HG03060 (cell line): Measurements from ENCODE around the gene FOXRED2.
"Not testable (repeated sequence)": the region's sequence is repeated elsewhere in the genome, so short reads cannot be mapped to it uniquely, and the experiment has no call there.

Source experiments
- ATAC-seq: cut with Tn5 transposase; IDR thresholded peaks from one replicate; pipeline ENCODE4 v1.9.1; 2021; ENCODE audit warnings: low read depth, moderate number of reproducible peaks; ENCODE audit not compliant: unreplicated experiment

Gene FOXRED2

GRCh38 chr22:36520423-36520822 lies 13.6 kb upstream of the FOXRED2 start:
- ATAC-seq = no peak

GRCh38 chr22:36519906-36520305 lies 13.1 kb upstream of the FOXRED2 start:
- ATAC-seq = not testable (repeated sequence)

- no peak for ATAC-seq
Measured at GRCh38 chr22:36514766-36515165, 7.9 kb upstream of the FOXRED2 start.

- ATAC-seq = no peak
Measured at GRCh38 chr22:36512991-36513390, 6.2 kb upstream of the FOXRED2 start.

GRCh38 chr22:36512333-36512732 lies 5.5 kb upstream of the FOXRED2 start:
- ATAC-seq = no peak

GRCh38 chr22:36510966-36511881 lies 4.4 kb upstream of the FOXRED2 start:
- no peak for ATAC-seq

- no peak for ATAC-seq
Measured at GRCh38 chr22:36510384-36510783, 3.5 kb upstream of the FOXRED2 start.

GRCh38 chr22:36507518-36508010 lies 724 bp upstream of the FOXRED2 start:
- ATAC-seq = no peak

- no peak for ATAC-seq
Measured at GRCh38 chr22:36505998-36506635, 723 bp downstream of the FOXRED2 start.

- ATAC-seq = no peak
Measured at GRCh38 chr22:36497910-36498665, 8.8 kb downstream of the FOXRED2 start.

GRCh38 chr22:36493690-36494110 lies 13.1 kb downstream of the FOXRED2 start:
- no peak for ATAC-seq

- no peak for ATAC-seq
Measured at GRCh38 chr22:36492109-36492508, 14.7 kb downstream of the FOXRED2 start.

GRCh38 chr22:36491155-36491554 lies 15.7 kb downstream of the FOXRED2 start:
- no peak for ATAC-seq

GRCh38 chr22:36486619-36487384 lies 20.0 kb downstream of the FOXRED2 start:
- ATAC-seq = no peak

GRCh38 chr22:36481393-36482168 lies 25.3 kb downstream of the FOXRED2 start, which contains the start of gene TXN2:
Gene TXN2 (minus strand): TSS chr22:36481640. CDS start chr22:36480837, 803 bp downstream.
- ATAC-seq = peak; percentile 78

- ATAC-seq = no peak
Measured at GRCh38 chr22:36480941-36481392, 25.9 kb downstream of the FOXRED2 start.

GRCh38 chr22:36478966-36479365 lies 27.9 kb downstream of the FOXRED2 start:
- no peak for ATAC-seq

- ATAC-seq = no peak
Measured at GRCh38 chr22:36475341-36475740, 31.5 kb downstream of the FOXRED2 start.

- no peak for ATAC-seq
Measured at GRCh38 chr22:36472689-36473088, 34.2 kb downstream of the FOXRED2 start.
